Measurements from ENCODE around the gene RASA2. TPM values are rescaled to one million over a fixed set of nuclear protein-coding genes. Genes with fewer than 3 reads are reported as not detected.
"Not testable (repeated sequence)": the region's sequence is repeated elsewhere in the genome, so short reads cannot be mapped to it uniquely, and the experiment has no call there.

RASA2 gene
- total RNA-seq, 1 donor from 2014 or later = 4.3 TPM

- H3K4me1 ChIP-seq = peaks cover 23% of the 10 kb centered on the region
- peak overlapping the region; percentile 32 for H3K27ac ChIP-seq (replicated peaks)
- intact Hi-C loops (cut with micrococcal nuclease) = no loop called here
- no peaks in the 10 kb centered on the region for H3K27me3 ChIP-seq (ENCODE audit: low read depth)
- no peak overlapping the region for H3K4me3 ChIP-seq
- H3K9me3 ChIP-seq (replicated peaks) = no peaks in the 10 kb centered on the region
- H3K36me3 ChIP-seq = no peaks in the 10 kb centered on the region
- DNase-seq = no peak
- no peak for TF ChIP-seq CTCF (IDR thresholded peaks at IDR 0.05; ENCODE audit: borderline replicate concordance)
Measured at GRCh38 chr3:141528800-141529199, 42.0 kb downstream of the RASA2 start.

GRCh38 chr3:141529256-141529655 lies 42.4 kb downstream of the RASA2 start:
- Histone ChIP-seq H3K4me3 (no peak overlapping the region), H3K27ac (replicated peaks) (peak overlapping the region; percentile 49)
- intact Hi-C loops (cut with micrococcal nuclease) = no loop called here

GRCh38 chr3:141529717-141530414 lies 43.0 kb downstream of the RASA2 start:
- Histone ChIP-seq H3K9me3 (replicated peaks) (no peaks in the 10 kb centered on the region), H3K4me1 (peaks cover 17% of the 10 kb centered on the region), H3K36me3 (no peaks in the 10 kb centered on the region), H3K27me3 (ENCODE audit: low read depth) (no peaks in the 10 kb centered on the region), H3K4me3 (peak overlapping the region; percentile 1), H3K27ac (replicated peaks) (peak overlapping the region; percentile 49)
- TF ChIP-seq CTCF (IDR thresholded peaks at IDR 0.05; ENCODE audit: borderline replicate concordance) = no peak
- DNase-seq = no peak
- intact Hi-C loops (cut with micrococcal nuclease) = no loop called here

More at GRCh38 chr3:141529256-141529655, 42.4 kb downstream of the RASA2 start:
- DNase-seq = no peak
- no peaks in the 10 kb centered on the region for H3K9me3 ChIP-seq (replicated peaks)
- no peaks in the 10 kb centered on the region for H3K27me3 ChIP-seq (ENCODE audit: low read depth)
- TF ChIP-seq CTCF (IDR thresholded peaks at IDR 0.05; ENCODE audit: borderline replicate concordance) = no peak
- H3K4me1 ChIP-seq = peaks cover 23% of the 10 kb centered on the region
- no peaks in the 10 kb centered on the region for H3K36me3 ChIP-seq

GRCh38 chr3:141530415-141530768 lies 43.6 kb downstream of the RASA2 start:
- Histone ChIP-seq H3K4me1 (peaks cover 16% of the 10 kb centered on the region), H3K27ac (replicated peaks) (peak overlapping the region; percentile 49), H3K27me3 (ENCODE audit: low read depth) (no peaks in the 10 kb centered on the region), H3K4me3 (peak overlapping the region; percentile 1), H3K36me3 (peaks cover 1% of the 10 kb centered on the region), H3K9me3 (replicated peaks) (no peaks in the 10 kb centered on the region)
- intact Hi-C loops (cut with micrococcal nuclease) = no loop called here
- no peak for TF ChIP-seq CTCF (IDR thresholded peaks at IDR 0.05; ENCODE audit: borderline replicate concordance)
- no peak for DNase-seq

GRCh38 chr3:141532609-141533008 lies 45.8 kb downstream of the RASA2 start:
- intact Hi-C loops (cut with micrococcal nuclease) = no loop called here
- H3K27me3 ChIP-seq (ENCODE audit: low read depth) = no peaks in the 10 kb centered on the region
- peaks cover 16% of the 10 kb centered on the region for H3K4me1 ChIP-seq
- H3K9me3 ChIP-seq (replicated peaks) = no peaks in the 10 kb centered on the region
- DNase-seq = no peak
- H3K36me3 ChIP-seq = peaks cover 10% of the 10 kb centered on the region
- H3K27ac ChIP-seq (replicated peaks) = no peak overlapping the region
- H3K4me3 ChIP-seq = no peak overlapping the region
- no peak for TF ChIP-seq CTCF (IDR thresholded peaks at IDR 0.05; ENCODE audit: borderline replicate concordance)

- H3K4me1 ChIP-seq; H3K36me3 ChIP-seq; H3K27ac ChIP-seq (replicated peaks); H3K27me3 ChIP-seq (ENCODE audit: low read depth); H3K9me3 ChIP-seq (replicated peaks); intact Hi-C loops (cut with micrococcal nuclease); DNase-seq; H3K4me3 ChIP-seq: not testable (repeated sequence)
Measured at GRCh38 chr3:141536017-141536416, 49.2 kb downstream of the RASA2 start.
